Measurements from ENCODE around the gene BLMH. TPM values are rescaled to one million over a fixed set of nuclear protein-coding genes. Genes with fewer than 3 reads are reported as not detected.

The BLMH gene
- total and polyA plus RNA-seq, 9 of the 15 experiments (the other 6 are each of a cell fraction or from before 2014, with no cell fraction given) = 26.0 to 118 (median 67.3) TPM

GRCh38 chr17:30336369-30337171 lies 44.8 kb upstream of the BLMH start (continued):
- peak in 1 of 2 experiments; percentile 42; a peak in 2 of 4 replicates for TF ChIP-seq MAZ (CRISPR knock-in tag; conservative IDR thresholded peaks at IDR 0.05 in 1 of 2, IDR thresholded peaks at IDR 0.05 in 1 of 2)
- no peak for TF ChIP-seq RBM14 (IDR thresholded peaks at IDR 0.05; ENCODE audit: borderline replicate concordance, insufficient read depth, low read depth, low read length)
- no peak for TF ChIP-seq POLR2G (IDR thresholded peaks at IDR 0.05; ENCODE audit: low read depth, low read length)
- peak; percentile 44; the same call in 1 of the 2 replicates for TF ChIP-seq KLF16 (IDR thresholded peaks at IDR 0.05)
- TF ChIP-seq ATF1 (CRISPR knock-in tag; IDR thresholded peaks at IDR 0.05) = no peak
- peak; percentile 60 for TF ChIP-seq ATF1 (tag; IDR thresholded peaks at IDR 0.05)
- TF ChIP-seq NR2C1 (IDR thresholded peaks at IDR 0.05) = no peak
- 0 out of 2 replicates have a peak, but pooled peaks have one; percentile 12 for TF ChIP-seq NR2C1 (tag; IDR thresholded peaks at IDR 0.05)
- TF ChIP-seq TRIM28 (IDR thresholded peaks at IDR 0.05) = no peak
- peak; percentile 41; the same call in 1 of the 2 replicates for TF ChIP-seq RAD51 (IDR thresholded peaks at IDR 0.05; ENCODE audit: borderline replicate concordance, low read depth)
- TF ChIP-seq SMC3 (conservative IDR thresholded peaks at IDR 0.05; ENCODE audit: insufficient read depth, low read depth, low read length) = peak; percentile 51
- TF ChIP-seq NR2F6 (CRISPR knock-in tag; IDR thresholded peaks at IDR 0.05) = no peak
- peak; percentile 21 for TF ChIP-seq PRDM10 (IDR thresholded peaks at IDR 0.05; ENCODE audit: partially characterized antibody)
- peak; percentile 13; the same call in 1 of the 2 replicates for TF ChIP-seq MTA1 (IDR thresholded peaks at IDR 0.05; ENCODE audit: borderline replicate concordance)
- TF ChIP-seq ZC3H11A (IDR thresholded peaks at IDR 0.05; ENCODE audit: low read depth, low read length) = no peak
- TF ChIP-seq MEIS2 (IDR thresholded peaks at IDR 0.05; ENCODE audit: partially characterized antibody) = peak; percentile 82
- TF ChIP-seq KDM1A (IDR thresholded peaks at IDR 0.05) = 0 out of 4 replicates have a peak, but pooled peaks of 1 of the 2 experiments have one; percentile 23
- no peak for TF ChIP-seq ZBTB9 (CRISPR knock-in tag; IDR thresholded peaks at IDR 0.05)
- no peak for TF ChIP-seq GATA2 (CRISPR knock-in tag; IDR thresholded peaks at IDR 0.05)
- TF ChIP-seq CC2D1A (IDR thresholded peaks at IDR 0.05) = peak; percentile 59; the same call in 1 of the 2 replicates
- peak; percentile 53; the same call in 1 of the 2 replicates for TF ChIP-seq CTBP1 (IDR thresholded peaks at IDR 0.05; ENCODE audit: borderline replicate concordance)

All from K562 (cell line).